Measurements from ENCODE around the gene RASSF7. TPM values are rescaled to one million over a fixed set of nuclear protein-coding genes. Genes with fewer than 3 reads are reported as not detected.

Gene RASSF7
- total RNA-seq, 4 donors from 2014 or later, result 0.56 to 2.4 (median 0.70) TPM

- ATAC-seq (no peak), DNase-seq (no peak)
- H3K27ac ChIP-seq, result no peak overlapping the region
- peaks cover 0 to 71% of the 10 kb centered on the region in 2 donors for H3K36me3 ChIP-seq
- intact Hi-C loops (cut with DNase I; ENCODE audit: low total_unique reads) (no loop called here), in situ Hi-C loops (cut with MboI; ENCODE audit: low sequenced_read_pairs in 4 of 4) (no loop called here)
- no peaks in the 10 kb centered on the region for H3K4me1 ChIP-seq
- H3K9me3 ChIP-seq, result no peaks in the 10 kb centered on the region
- H3K4me3 ChIP-seq, result no peak overlapping the region
- no peaks in the 10 kb centered on the region for H3K27me3 ChIP-seq
- TF ChIP-seq POLR2A (IDR thresholded peaks at IDR 0.05) (no peak), CTCF (IDR thresholded peaks at IDR 0.05 in 4 of 5, conservative IDR thresholded peaks at IDR 0.05 in 1 of 5) (no peak)
Measured at GRCh38 chr11:593347-593746, 32.6 kb downstream of the RASSF7 start.

- H3K27ac ChIP-seq, result no peak overlapping the region
- H3K4me3 ChIP-seq, result no peak overlapping the region
- ATAC-seq (no peak), DNase-seq (no peak)
- intact Hi-C loops (cut with DNase I; ENCODE audit: low total_unique reads) (no loop called here), in situ Hi-C loops (cut with MboI; ENCODE audit: low sequenced_read_pairs in 4 of 4) (no loop called here)
- no peaks in the 10 kb centered on the region for H3K27me3 ChIP-seq
- no peaks in the 10 kb centered on the region for H3K9me3 ChIP-seq
- peaks cover 0 to 83% of the 10 kb centered on the region in 2 donors for H3K36me3 ChIP-seq
- no peaks in the 10 kb centered on the region for H3K4me1 ChIP-seq
- TF ChIP-seq POLR2A (IDR thresholded peaks at IDR 0.05) (no peak), CTCF (IDR thresholded peaks at IDR 0.05 in 4 of 5, conservative IDR thresholded peaks at IDR 0.05 in 1 of 5) (no peak)
Measured at GRCh38 chr11:595400-595799, 34.6 kb downstream of the RASSF7 start.

- ATAC-seq, result no peak
- intact Hi-C loops (cut with DNase I; ENCODE audit: low total_unique reads), result no loop called here
Measured at GRCh38 chr11:596374-596773, 35.6 kb downstream of the RASSF7 start.

GRCh38 chr11:597166-597725 lies 36.5 kb downstream of the RASSF7 start:
- no peak overlapping the region for H3K4me3 ChIP-seq
- peaks cover 0 to 90% of the 10 kb centered on the region in 2 donors for H3K36me3 ChIP-seq
- no peaks in the 10 kb centered on the region for H3K4me1 ChIP-seq
- H3K27me3 ChIP-seq, result no peaks in the 10 kb centered on the region
- in situ Hi-C loops (cut with MboI; ENCODE audit: low sequenced_read_pairs in 4 of 4), result no loop called here
- intact Hi-C loops (cut with DNase I; ENCODE audit: low total_unique reads), result no loop called here
- no peak overlapping the region for H3K27ac ChIP-seq
- no peaks in the 10 kb centered on the region for H3K9me3 ChIP-seq
- DNase-seq (no peak), ATAC-seq (no peak)
- TF ChIP-seq CTCF (IDR thresholded peaks at IDR 0.05 in 4 of 5, conservative IDR thresholded peaks at IDR 0.05 in 1 of 5) (no peak), POLR2A (IDR thresholded peaks at IDR 0.05) (no peak)

More at GRCh38 chr11:596374-596773, 35.6 kb downstream of the RASSF7 start:
- Histone ChIP-seq H3K27me3 (no peaks in the 10 kb centered on the region), H3K36me3 (peaks cover 0 to 85% of the 10 kb centered on the region in 2 donors), H3K4me3 (no peak overlapping the region), H3K9me3 (no peaks in the 10 kb centered on the region), H3K27ac (no peak overlapping the region), H3K4me1 (no peaks in the 10 kb centered on the region)
- in situ Hi-C loops (cut with MboI; ENCODE audit: low sequenced_read_pairs in 4 of 4), result no loop called here
- TF ChIP-seq CTCF (IDR thresholded peaks at IDR 0.05 in 4 of 5, conservative IDR thresholded peaks at IDR 0.05 in 1 of 5) (no peak), POLR2A (IDR thresholded peaks at IDR 0.05) (no peak)
- no peak for DNase-seq
